ENCODE data around the gene FGFR3.

Gene FGFR3

GRCh38 chr4:1824746-1825145 is 31.7 kb downstream of the FGFR3 start:
- no peak overlapping the region for H3K4me3 ChIP-seq (replicated peaks; ENCODE audit: low read depth, low read length)
- TF ChIP-seq CTCF (IDR thresholded peaks at IDR 0.05; ENCODE audit: low read depth, low read length, missing control alignments): no peak

GRCh38 chr4:1825326-1825725 is 32.2 kb downstream of the FGFR3 start:
- no peak for TF ChIP-seq CTCF (IDR thresholded peaks at IDR 0.05; ENCODE audit: low read depth, low read length, missing control alignments)
- no peak for DNase-seq (ENCODE audit: extremely low read depth, low read depth)
- no peak overlapping the region for H3K4me3 ChIP-seq (replicated peaks; ENCODE audit: low read depth, low read length)

More at GRCh38 chr4:1824746-1825145, 31.7 kb downstream of the FGFR3 start:
- no peak for DNase-seq (ENCODE audit: extremely low read depth, low read depth)

- TF ChIP-seq CTCF (IDR thresholded peaks at IDR 0.05; ENCODE audit: low read depth, low read length, missing control alignments): no peak
- DNase-seq (ENCODE audit: extremely low read depth, low read depth): no peak
- H3K4me3 ChIP-seq (replicated peaks; ENCODE audit: low read depth, low read length): no peak overlapping the region
Observed at GRCh38 chr4:1826531-1827350, 33.6 kb downstream of the FGFR3 start.

GRCh38 chr4:1830234-1830633 is 37.1 kb downstream of the FGFR3 start:
- DNase-seq (ENCODE audit: extremely low read depth, low read depth): no peak

GRCh38 chr4:1830642-1831228 is 37.6 kb downstream of the FGFR3 start:
- TF ChIP-seq CTCF (IDR thresholded peaks at IDR 0.05; ENCODE audit: low read depth, low read length, missing control alignments): no peak
- no peak overlapping the region for H3K4me3 ChIP-seq (replicated peaks; ENCODE audit: low read depth, low read length)
- no peak for DNase-seq (ENCODE audit: extremely low read depth, low read depth)

More at GRCh38 chr4:1830234-1830633, 37.1 kb downstream of the FGFR3 start:
- no peak for TF ChIP-seq CTCF (IDR thresholded peaks at IDR 0.05; ENCODE audit: low read depth, low read length, missing control alignments)
- no peak overlapping the region for H3K4me3 ChIP-seq (replicated peaks; ENCODE audit: low read depth, low read length)

GRCh38 chr4:1831331-1831730 is 38.2 kb downstream of the FGFR3 start:
- no peak for TF ChIP-seq CTCF (IDR thresholded peaks at IDR 0.05; ENCODE audit: low read depth, low read length, missing control alignments)
- no peak for DNase-seq (ENCODE audit: extremely low read depth, low read depth)
- no peak overlapping the region for H3K4me3 ChIP-seq (replicated peaks; ENCODE audit: low read depth, low read length)

Measured in HFF-Myc (cell line).